Mononuclear cell (primary cell): ENCODE results near the gene ACTL6A. TPM values are rescaled to one million over a fixed set of nuclear protein-coding genes. Genes with fewer than 3 reads are reported as not detected.

Experiments
- H3K27me3 ChIP-seq: 2 replicates; pipeline ENCODE4 v1.6.0; 2011; ENCODE audit warnings: low read length, control low read depth; ENCODE audit not compliant: insufficient read depth
- H3K4me1 ChIP-seq: 2 replicates; pipeline ENCODE4 v1.5.1; 2011; ENCODE audit warnings: mild to moderate bottlenecking, low read length, control low read depth; ENCODE audit not compliant: insufficient read depth
- H3K4me3 ChIP-seq: 2 replicates; pipeline ENCODE4 v1.5.1; 2011; ENCODE audit warnings: mild to moderate bottlenecking, low read length, moderate library complexity
- H3K9me3 ChIP-seq: 2 replicates; pipeline ENCODE4 v1.5.1; 2011; ENCODE audit warnings: low read depth, mild to moderate bottlenecking, control low read depth, low read length
- total RNA-seq: library from RNA; depleted of rRNA; stranded (reverse); fragments of >200 nt; gene quantifications from one replicate; pipeline ENCODE4 v1.2.3, GENCODE V29; 2012

Gene ACTL6A
- total RNA-seq, 1 donor = 15.0 TPM

- H3K4me3 ChIP-seq = no peak overlapping the region
- H3K4me1 ChIP-seq = peaks cover 5% of the 10 kb centered on the region
- H3K9me3 ChIP-seq = no peaks in the 10 kb centered on the region
- no peaks in the 10 kb centered on the region for H3K27me3 ChIP-seq
Observed at GRCh38 chr3:179558742-179559364, 3.9 kb upstream of the ACTL6A start.

DNA sequence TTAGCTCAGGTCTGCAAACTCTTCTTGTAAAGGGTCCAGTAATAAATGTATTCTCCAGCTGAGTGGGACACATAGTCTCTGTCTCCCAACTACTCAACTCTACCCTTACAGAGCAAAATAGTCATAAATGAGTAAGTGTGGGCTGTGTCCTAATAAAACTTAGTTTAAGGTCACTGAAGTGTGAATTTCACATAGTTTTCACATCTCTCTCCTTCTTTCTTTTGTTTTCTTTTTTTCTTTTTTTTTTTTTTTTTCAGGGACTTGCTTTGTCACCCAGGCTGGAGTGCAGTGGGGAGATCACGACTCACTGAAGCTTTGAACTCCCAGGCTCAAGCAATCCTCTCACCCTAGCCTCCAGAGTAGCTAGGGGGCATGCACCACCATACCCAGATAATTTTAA lies 1.9 kb upstream of the ACTL6A start:
- H3K27me3 ChIP-seq = no peaks in the 10 kb centered on the region
- no peak overlapping the region for H3K4me3 ChIP-seq

DNA sequence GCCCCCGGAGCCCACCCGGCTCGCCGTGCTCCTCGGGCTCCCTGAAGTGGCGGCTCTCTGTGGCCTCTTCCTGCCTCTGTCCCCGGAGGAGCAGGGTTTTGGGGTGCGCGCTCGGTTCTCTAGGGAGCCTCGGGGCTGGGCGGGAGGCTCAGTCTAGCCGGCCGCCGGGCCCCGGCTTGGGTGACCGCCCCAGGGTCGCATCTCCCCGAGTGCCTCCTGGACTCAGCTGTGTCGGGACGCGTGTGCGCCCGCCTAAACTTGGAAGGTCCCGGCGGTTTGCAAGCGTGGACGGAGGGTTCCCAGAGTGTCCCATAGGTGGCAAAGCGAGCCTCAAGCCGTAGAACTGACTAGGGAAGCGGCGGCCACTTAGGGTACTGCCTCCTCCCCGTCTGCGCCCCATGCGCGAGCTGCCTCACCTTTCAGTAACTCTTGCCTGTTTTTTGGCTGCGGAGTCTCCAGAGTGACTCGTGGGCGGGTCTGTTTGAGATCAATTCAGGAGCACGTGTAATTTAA lies 601 bp downstream of the ACTL6A start:
- Histone ChIP-seq H3K9me3 (no peaks in the 10 kb centered on the region), H3K4me1 (peaks cover 14% of the 10 kb centered on the region), H3K4me3 (peak overlapping the region; percentile 81), H3K27me3 (no peaks in the 10 kb centered on the region)

More for the DNA sequence above, 1.9 kb upstream of the ACTL6A start:
- Histone ChIP-seq H3K4me1 (peaks cover 14% of the 10 kb centered on the region), H3K9me3 (no peaks in the 10 kb centered on the region)

GRCh38 chr3:179565496-179565895 lies 2.8 kb downstream of the ACTL6A start:
- Histone ChIP-seq H3K4me1 (peaks cover 14% of the 10 kb centered on the region), H3K27me3 (no peaks in the 10 kb centered on the region), H3K9me3 (no peaks in the 10 kb centered on the region), H3K4me3 (no peak overlapping the region)

DNA sequence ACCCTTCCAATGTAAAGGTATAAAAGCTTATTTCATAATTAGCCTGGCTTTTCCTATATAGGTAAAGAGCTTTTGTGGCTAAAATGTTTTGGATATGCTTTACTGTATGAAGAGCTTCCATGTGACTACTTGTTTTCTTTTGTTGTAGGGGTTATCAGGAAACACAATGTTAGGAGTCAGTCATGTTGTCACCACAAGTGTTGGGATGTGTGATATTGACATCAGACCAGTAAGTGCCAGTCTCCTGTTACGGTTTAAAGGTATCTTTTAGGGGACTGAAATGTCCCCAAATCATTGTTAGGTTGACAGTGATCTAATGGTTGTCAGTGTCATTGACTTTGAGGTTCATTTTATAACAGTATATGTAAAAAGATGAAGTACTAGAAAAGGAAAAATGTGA lies 18.3 kb downstream of the ACTL6A start:
- Histone ChIP-seq H3K27me3 (no peaks in the 10 kb centered on the region), H3K4me3 (no peak overlapping the region), H3K9me3 (no peaks in the 10 kb centered on the region), H3K4me1 (no peaks in the 10 kb centered on the region)

- Histone ChIP-seq H3K27me3 (no peaks in the 10 kb centered on the region), H3K4me3 (no peak overlapping the region), H3K4me1 (no peaks in the 10 kb centered on the region), H3K9me3 (no peaks in the 10 kb centered on the region)
Observed at GRCh38 chr3:179589143-179589542, 26.4 kb downstream of the ACTL6A start.

DNA sequence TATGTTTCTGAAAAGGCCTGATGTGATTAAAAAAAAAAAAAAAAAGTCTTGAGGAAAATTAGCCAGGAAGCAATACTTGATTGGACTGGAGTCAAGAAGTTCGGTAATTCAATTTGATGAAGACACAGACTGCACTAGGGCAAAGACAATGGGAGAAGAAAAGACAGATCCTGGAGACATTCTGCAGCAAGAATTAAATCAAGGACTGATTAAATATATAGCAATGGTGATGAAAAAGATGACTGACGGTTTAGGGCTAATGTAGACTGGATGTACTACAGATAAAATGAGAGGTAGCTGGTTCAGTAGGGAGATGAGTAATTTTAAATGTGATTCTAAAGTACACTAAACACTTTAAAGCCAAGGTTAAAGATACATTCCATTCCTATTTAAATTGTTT lies 27.9 kb downstream of the ACTL6A start:
- Histone ChIP-seq H3K4me3 (no peak overlapping the region), H3K4me1 (no peaks in the 10 kb centered on the region), H3K9me3 (no peaks in the 10 kb centered on the region), H3K27me3 (no peaks in the 10 kb centered on the region)

- Histone ChIP-seq H3K27me3 (no peaks in the 10 kb centered on the region), H3K4me1 (no peaks in the 10 kb centered on the region), H3K9me3 (no peaks in the 10 kb centered on the region), H3K4me3 (no peak overlapping the region)
Observed at GRCh38 chr3:179591313-179591712, 28.6 kb downstream of the ACTL6A start.

DNA sequence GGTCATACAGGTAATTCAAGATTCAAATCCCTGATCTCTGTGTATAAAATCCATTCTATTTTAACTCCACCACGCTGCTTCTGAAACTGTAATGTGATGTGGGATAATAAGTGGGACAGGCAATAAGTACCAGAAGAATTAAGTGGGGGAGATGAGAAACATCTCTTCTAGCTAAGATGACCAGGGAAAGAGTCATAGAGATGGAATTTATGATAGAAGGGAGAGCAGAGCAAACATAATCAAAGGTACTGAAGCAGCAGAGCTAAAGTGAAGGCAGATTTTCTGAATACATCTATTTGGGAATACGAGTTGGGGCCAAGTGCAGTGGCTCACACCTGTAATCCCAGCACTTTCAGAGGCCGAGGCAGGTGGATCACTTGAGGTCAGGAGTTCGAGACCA lies 36.8 kb downstream of the ACTL6A start:
- H3K9me3 ChIP-seq = no peaks in the 10 kb centered on the region
- no peaks in the 10 kb centered on the region for H3K27me3 ChIP-seq
- H3K4me3 ChIP-seq = no peak overlapping the region
- peaks cover 9% of the 10 kb centered on the region for H3K4me1 ChIP-seq

DNA sequence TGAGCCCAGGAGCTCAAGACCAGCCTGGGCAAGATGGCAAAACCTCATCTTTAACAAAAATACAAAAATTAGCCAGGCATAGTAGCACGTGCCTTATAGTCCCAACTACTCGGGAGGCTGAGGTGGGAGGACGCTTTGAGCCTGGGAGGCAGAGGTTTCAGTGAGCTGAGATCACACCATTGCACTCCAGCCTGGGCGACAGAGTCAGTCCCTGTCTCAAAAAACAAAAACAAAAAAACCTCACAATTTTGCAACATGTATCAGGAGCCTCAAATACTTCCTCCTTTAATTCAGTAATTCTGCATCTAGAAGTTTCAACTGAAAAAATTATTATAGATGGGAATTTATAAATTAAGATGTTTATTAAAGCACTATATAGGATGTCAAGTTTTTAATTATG lies 40.6 kb downstream of the ACTL6A start:
- Histone ChIP-seq H3K27me3 (no peaks in the 10 kb centered on the region), H3K9me3 (no peaks in the 10 kb centered on the region), H3K4me1 (peaks cover 26% of the 10 kb centered on the region), H3K4me3 (no peak overlapping the region)

- Histone ChIP-seq H3K4me3 (peak overlapping the region; percentile 94), H3K27me3 (no peaks in the 10 kb centered on the region)
Observed at GRCh38 chr3:179603831-179604230, 41.1 kb downstream of the ACTL6A start.

DNA sequence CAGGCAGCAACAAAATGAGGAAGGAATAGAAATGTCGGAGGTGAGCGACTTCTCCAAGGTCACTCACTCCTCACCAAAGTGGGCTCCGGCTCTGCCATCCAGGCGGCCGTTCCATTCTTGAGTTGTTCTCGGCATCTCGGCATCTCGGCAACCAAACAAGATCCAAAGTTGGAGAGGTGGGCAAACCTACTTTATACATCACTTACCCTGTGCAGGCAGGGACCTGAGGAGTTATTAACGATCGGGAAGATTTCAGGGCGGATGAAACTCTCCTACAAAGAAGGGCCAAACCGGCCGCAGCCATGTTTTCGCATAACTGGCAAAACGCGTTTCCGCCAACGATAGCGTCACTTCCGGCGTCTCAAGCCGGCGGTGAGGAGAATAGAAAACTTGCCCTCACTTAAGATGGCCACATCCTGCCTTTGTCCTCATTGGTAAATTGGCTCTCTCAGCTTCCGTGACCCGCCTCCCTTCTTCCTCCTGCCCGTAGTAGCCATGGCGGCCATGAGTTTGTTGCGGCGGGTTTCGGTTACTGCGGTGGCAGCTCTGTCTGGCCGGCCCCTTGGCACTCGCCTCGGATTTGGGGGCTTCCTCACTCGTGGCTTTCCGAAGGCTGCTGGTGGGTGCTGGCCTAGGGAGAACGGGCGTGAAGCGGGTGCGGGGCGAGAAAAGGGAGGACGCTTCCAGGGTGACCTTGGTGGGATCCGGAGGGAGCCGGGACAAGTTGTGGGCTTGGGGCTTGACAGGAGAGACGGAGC lies 41.8 kb downstream of the ACTL6A start, which contains the start of the genes MRPL47 and NDUFB5:
Gene MRPL47, minus strand, starts transcription at position 318 of the 758 bp plus-strand sequence. Its CDS starts 14 bp downstream, at position 304.
Gene NDUFB5, plus strand, starts transcription at position 474 of the 758 bp plus-strand sequence. Its CDS starts 22 bp downstream, at position 496.
- Histone ChIP-seq H3K4me3 (peak within 1 kb of the TSS; percentile 94), H3K9me3 (no peaks in the 10 kb centered on the region), H3K27me3 (no peaks in the 10 kb centered on the region), H3K4me1 (peaks cover 37% of the 10 kb centered on the region)

More at GRCh38 chr3:179603831-179604230, 41.1 kb downstream of the ACTL6A start:
- H3K9me3 ChIP-seq = no peaks in the 10 kb centered on the region
- H3K4me1 ChIP-seq = peaks cover 31% of the 10 kb centered on the region

DNA sequence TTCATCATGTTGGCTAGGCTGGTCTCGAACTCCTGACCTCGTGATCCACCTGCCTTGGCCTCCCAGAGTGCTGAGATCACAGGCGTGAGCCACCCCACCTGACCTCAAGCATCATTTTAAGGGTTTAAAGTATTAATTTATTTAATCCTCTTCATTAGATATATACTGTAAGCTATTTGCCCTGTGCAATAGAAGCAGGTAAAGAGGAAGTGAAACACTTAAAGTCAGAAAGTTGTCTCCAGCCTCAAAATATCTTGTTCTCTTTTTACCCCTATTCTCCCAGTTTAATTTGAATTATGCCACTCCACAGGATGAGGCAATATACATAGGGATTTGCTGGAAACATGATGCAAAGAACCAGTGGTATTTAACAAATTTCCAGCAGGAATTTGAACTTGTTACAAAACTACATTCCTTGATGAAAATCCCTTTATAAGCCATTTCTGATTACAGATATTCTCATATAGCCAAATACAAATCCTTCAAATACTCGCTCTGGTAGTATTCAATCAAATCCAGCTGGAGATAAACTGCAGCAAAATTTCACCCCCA lies 43.9 kb downstream of the ACTL6A start:
- Histone ChIP-seq H3K4me3 (no peak overlapping the region), H3K4me1 (peaks cover 37% of the 10 kb centered on the region), H3K9me3 (no peaks in the 10 kb centered on the region), H3K27me3 (no peaks in the 10 kb centered on the region)

GRCh38 chr3:179608931-179609720 lies 46.4 kb downstream of the ACTL6A start:
- H3K4me1 ChIP-seq = peaks cover 28% of the 10 kb centered on the region
- H3K4me3 ChIP-seq = no peak overlapping the region
- no peaks in the 10 kb centered on the region for H3K27me3 ChIP-seq
- H3K9me3 ChIP-seq = no peaks in the 10 kb centered on the region
